HK-2 (cell line): ENCODE results near the gene PTCRA.
"Not testable (repeated sequence)": the region's sequence is repeated elsewhere in the genome, so short reads cannot be mapped to it uniquely, and the experiment has no call there.

ENCODE experiments used
- DNase-seq: peaks from one replicate; pipeline ENCODE4 v3.0.0-alpha.2; 2018; ENCODE audit not compliant: unreplicated experiment

The PTCRA gene, protein sequence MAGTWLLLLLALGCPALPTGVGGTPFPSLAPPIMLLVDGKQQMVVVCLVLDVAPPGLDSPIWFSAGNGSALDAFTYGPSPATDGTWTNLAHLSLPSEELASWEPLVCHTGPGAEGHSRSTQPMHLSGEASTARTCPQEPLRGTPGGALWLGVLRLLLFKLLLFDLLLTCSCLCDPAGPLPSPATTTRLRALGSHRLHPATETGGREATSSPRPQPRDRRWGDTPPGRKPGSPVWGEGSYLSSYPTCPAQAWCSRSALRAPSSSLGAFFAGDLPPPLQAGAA

GRCh38 chr6:42915732-42916131 lies at the start of gene PTCRA:
TSS of gene PTCRA (plus strand) at chr6:42916053. CDS start at chr6:42916070, 17 bp downstream.
- DNase-seq, result no peak

GRCh38 chr6:42870145-42870936 lies 45.5 kb upstream of the PTCRA start:
- no peak for DNase-seq

GRCh38 chr6:42871711-42872110 lies 44.1 kb upstream of the PTCRA start:
- DNase-seq, result no peak

DNA sequence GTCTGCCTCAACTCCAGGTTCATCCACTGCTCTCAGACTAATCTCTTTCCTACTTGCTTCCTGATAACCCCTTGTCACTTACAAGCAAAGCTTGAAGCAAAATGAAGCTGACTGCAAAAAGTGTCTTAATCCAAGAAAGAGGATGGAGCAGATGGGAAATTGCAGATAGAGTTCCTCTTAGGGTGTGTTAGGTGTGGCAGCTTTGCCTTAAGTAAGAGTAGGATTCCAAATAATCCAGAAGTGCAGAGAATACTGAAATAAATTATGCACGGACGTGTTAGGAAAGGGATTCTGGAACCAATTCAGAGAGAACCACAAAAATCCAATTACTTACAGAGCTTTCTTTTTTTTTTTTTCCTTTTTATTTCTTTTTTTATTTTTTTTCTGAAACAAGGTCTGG lies 42.5 kb upstream of the PTCRA start:
- DNase-seq, result no peak

- DNase-seq, result no peak
Observed at GRCh38 chr6:42877695-42878094, 38.2 kb upstream of the PTCRA start.

GRCh38 chr6:42879372-42880239 lies 36.2 kb upstream of the PTCRA start, which contains the start of gene RPL7L1:
TSS of gene RPL7L1 (plus strand) at chr6:42879616. CDS start at chr6:42879911, 295 bp downstream.
- peak; percentile 84 for DNase-seq

- not testable (repeated sequence) for DNase-seq
Observed at GRCh38 chr6:42880240-42880817, 35.5 kb upstream of the PTCRA start.

DNA sequence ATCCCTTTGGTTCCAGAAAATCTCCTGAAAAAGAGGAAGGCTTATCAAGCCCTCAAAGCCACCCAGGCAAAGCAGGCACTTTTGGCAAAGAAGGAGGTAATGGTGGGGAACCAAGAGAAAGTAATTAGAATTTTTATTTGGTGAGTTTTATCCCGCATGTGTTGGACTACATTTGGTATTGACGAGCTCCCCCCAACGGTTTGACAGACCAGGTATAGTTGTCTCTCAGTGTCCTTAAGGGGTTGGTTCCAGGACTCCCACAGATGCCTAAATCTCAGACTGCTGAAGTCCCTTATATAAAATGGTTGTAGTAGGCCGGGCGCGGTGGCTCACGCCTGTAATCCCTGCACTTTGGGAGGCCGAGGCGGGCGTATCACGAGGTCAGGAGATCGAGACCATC lies 35.0 kb upstream of the PTCRA start:
- DNase-seq, result not testable (repeated sequence)

- no peak for DNase-seq
Observed at GRCh38 chr6:42885702-42886101, 30.2 kb upstream of the PTCRA start.

GRCh38 chr6:42888201-42888600 lies 27.7 kb upstream of the PTCRA start:
- not testable (repeated sequence) for DNase-seq

GRCh38 chr6:42889815-42890214 lies 26.0 kb upstream of the PTCRA start:
- DNase-seq, result no peak

DNA sequence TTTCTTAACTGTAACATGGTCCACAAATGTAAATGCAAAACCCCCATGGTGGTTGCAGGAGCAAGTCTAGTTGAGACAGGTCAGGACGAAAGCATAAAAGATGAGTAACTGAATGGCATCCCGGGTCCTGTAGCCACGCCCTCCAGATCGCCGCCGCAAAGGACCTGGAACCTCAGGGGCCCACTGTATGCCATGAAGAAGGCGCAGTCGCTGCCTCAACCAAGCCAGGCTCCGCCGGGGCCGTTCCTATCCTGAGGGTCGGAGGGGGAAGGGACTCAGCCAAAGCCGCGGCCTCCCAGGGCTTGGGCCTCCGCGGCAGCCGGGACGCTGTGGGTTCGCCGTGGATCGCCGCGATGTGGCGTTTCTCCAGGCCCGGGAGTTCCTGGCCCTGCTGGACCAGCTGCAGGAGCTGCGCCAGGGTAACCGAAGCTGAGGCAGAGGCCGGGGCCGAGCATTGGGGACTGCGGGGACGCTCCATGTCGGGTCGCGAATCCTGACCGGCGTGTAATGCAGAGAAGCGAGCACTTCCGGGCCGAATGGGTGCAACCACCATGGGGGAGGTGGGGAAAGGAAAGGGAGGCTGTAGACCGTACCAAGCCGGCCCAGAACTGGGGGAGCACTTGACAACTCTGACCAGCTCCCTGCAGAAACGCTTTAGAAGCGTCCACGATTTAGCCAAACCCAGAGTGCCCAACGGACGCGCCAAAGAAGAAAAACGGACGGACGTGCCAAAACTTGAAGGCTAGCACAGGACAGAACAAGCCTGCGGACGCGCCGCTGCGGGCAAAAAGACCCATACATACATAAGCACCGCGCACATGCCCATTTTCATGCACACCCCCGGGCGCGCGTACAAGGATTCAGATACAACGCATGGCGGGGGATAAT lies 25.3 kb upstream of the PTCRA start:
- DNase-seq, result peak; percentile 93

DNA sequence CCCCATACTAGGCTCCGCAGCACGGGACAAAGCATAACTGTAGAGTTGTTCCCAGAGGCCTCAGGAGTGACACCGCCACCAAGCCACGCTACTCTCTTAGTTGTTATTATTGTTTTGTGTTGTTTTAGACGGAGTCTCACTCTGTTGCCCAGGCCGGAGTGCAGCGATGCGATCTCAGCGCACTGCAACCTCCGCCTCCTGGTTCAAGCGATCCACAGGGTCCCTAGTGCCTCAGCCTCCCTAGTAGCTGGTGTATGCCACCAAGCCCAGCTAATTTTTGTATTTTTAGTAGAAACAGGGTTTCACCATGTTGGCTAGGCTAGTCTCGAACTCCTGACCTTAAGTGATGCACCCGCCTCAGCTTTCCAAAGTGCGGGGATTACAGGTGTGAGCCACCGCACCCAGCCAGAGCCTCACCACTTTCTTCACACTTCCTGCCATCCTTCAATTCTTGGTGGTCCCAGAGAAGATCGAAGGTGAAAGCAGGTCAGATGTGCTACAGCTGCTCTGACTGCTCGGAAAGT lies 24.6 kb upstream of the PTCRA start:
- no peak for DNase-seq

- DNase-seq, result not testable (repeated sequence)
Observed at GRCh38 chr6:42894041-42894828, 21.6 kb upstream of the PTCRA start.

GRCh38 chr6:42896178-42896719 lies 19.6 kb upstream of the PTCRA start:
- no peak for DNase-seq

- DNase-seq, result peak; percentile 49
Observed at GRCh38 chr6:42898891-42899361, 16.9 kb upstream of the PTCRA start.

DNA sequence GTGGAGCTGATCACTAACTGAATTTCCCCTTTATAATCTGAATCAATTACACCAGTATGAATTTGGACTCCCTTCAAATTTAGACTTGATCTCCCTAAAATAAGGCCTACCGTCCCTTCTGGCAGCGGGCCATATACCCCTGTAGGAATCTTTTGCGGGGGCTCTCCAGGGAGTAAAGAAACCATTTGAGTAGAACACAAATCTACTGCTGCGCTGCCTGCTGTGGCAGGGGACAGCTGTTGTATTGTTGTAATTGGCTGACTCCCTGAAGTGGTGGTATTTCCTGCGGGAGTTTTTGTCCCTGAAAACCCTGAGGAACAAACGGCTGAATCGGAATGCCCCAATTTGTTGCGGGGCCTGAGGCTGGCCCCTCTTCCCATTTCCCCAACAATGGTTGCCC lies 16.0 kb upstream of the PTCRA start:
- no peak for DNase-seq

- peak; percentile 70 for DNase-seq
Observed at GRCh38 chr6:42901538-42901957, 14.3 kb upstream of the PTCRA start.
